MM.1S (cell line): ENCODE measurements around the gene TMEM250.

Source experiments
- DNase-seq: peaks from one replicate; pipeline ENCODE4 v3.0.0-alpha.2; 2015
- H2AFZ ChIP-seq: fragments of 300-600 bp; sonication (generic); 2 replicates; pipeline ENCODE4 v1.6.0; 2016; ENCODE audit warnings: antibody characterized with exemption, low read length
- H3F3A ChIP-seq: fragments of 300-600 bp; sonication (generic); 2 replicates; pipeline ENCODE4 v1.6.1; 2016; ENCODE audit warnings: mild to moderate bottlenecking, antibody characterized with exemption, low read length, moderate library complexity, mixed read lengths; ENCODE audit not compliant: insufficient read depth
- H3K27ac ChIP-seq: fragments of 300-600 bp; sonication (generic); 2 replicates; pipeline ENCODE4 v1.5.1; 2016; ENCODE audit warnings: mild to moderate bottlenecking, low read length
- H3K27me3 ChIP-seq: fragments of 300-600 bp; sonication (generic); replicated peaks from 2 replicates; pipeline ENCODE4 v1.6.0; 2016; ENCODE audit warnings: low read length; ENCODE audit not compliant: insufficient read depth
- H3K36me3 ChIP-seq: fragments of 300-600 bp; sonication (generic); replicated peaks from 2 replicates; pipeline ENCODE4 v1.6.1; 2016; ENCODE audit warnings: mild to moderate bottlenecking, low read length, mixed read lengths; ENCODE audit not compliant: insufficient read depth
- H3K4me1 ChIP-seq: fragments of 300-600 bp; sonication (generic); 2 replicates; pipeline ENCODE4 v1.6.1; 2016; ENCODE audit warnings: low read length, mixed read lengths
- H3K4me2 ChIP-seq: fragments of 300-600 bp; sonication (generic); 2 replicates; pipeline ENCODE4 v1.6.0; 2016; ENCODE audit warnings: low read depth, low read length
- H3K4me3 ChIP-seq: fragments of 300-600 bp; sonication (generic); 2 replicates; pipeline ENCODE4 v1.5.1; 2016; ENCODE audit warnings: low read length, mixed read lengths
- H3K79me2 ChIP-seq: fragments of 300-600 bp; sonication (generic); 2 replicates; pipeline ENCODE4 v1.6.1; 2016; ENCODE audit warnings: mixed run types, low read length, mixed read lengths
- H3K9ac ChIP-seq: fragments of 300-600 bp; sonication (generic); 2 replicates; pipeline ENCODE4 v1.6.1; 2016; ENCODE audit warnings: low read length, mixed read lengths
- H3K9me2 ChIP-seq: fragments of 300-600 bp; sonication (generic); replicated peaks from 2 replicates; pipeline ENCODE4 v1.6.1; 2016; ENCODE audit warnings: mild to moderate bottlenecking, low read length, mixed read lengths; ENCODE audit not compliant: insufficient read depth
- H3K9me3 ChIP-seq: fragments of 300-600 bp; sonication (generic); replicated peaks from 2 replicates; pipeline ENCODE4 v1.6.1; 2016; ENCODE audit warnings: mild to moderate bottlenecking, low read length, mixed read lengths; ENCODE audit not compliant: insufficient read depth
- H4K20me1 ChIP-seq: fragments of 300-600 bp; sonication (generic); 2 replicates; pipeline ENCODE4 v1.6.1; 2016; ENCODE audit warnings: mild to moderate bottlenecking, low read length, moderate library complexity, mixed read lengths; ENCODE audit not compliant: insufficient read depth
- EZH2 ChIP-seq: fragments of 300-600 bp; sonication (generic); optimal IDR thresholded peaks from 2 replicates; pipeline ENCODE3; 2017; ENCODE audit warnings: low read depth, mild to moderate bottlenecking, antibody characterized with exemption, low read length, mixed read lengths
- EZH2phosphoT487 ChIP-seq: fragments of 300-600 bp; sonication (generic); IDR thresholded peaks from 2 replicates; pipeline ENCODE4 v1.6.1; 2018; ENCODE audit warnings: antibody characterized with exemption, low read length
- TF ChIP-seq, protein P1 (sequence below): fragments of 300-600 bp; sonication (generic); IDR thresholded peaks from 2 replicates; pipeline ENCODE4 v1.5.1; 2016; ENCODE audit warnings: antibody characterized with exemption, low read length, mixed read lengths

TMEM250 gene

DNA sequence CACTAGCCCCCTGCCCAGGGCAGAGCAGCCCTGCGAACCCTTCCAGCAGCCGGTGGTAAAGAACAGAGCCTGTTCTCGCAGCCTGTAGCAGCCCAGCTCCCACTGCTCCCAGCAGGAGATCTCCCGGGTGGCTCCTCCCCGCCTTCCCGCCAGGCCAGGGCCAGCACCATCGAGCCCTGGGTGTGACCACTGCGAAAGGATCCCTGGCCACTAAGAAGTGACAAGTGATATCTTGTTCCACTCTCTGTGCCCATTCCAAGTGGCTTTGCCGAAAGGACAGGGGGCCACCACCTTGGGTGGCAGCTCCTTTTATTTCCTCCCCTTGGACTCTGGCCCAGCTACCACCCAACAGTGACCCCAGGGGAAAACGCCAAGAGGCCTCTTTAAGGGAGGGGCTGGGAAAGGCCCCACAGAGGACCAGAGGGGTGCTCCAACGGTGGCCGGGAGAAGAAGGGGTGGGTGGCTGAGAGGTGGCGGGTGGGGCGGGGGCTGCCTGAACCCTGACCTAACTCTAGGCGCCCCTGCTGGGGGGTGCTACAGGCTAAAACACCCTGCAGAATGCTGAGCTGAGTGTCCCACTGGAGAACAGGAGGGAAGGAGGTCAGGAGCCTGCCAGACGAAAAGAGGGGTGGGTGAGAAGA is 25.2 kb downstream of the TMEM250 start:
- H3K9me3 ChIP-seq: no peaks in the 10 kb centered on the region
- TF ChIP-seq, protein P1, sequence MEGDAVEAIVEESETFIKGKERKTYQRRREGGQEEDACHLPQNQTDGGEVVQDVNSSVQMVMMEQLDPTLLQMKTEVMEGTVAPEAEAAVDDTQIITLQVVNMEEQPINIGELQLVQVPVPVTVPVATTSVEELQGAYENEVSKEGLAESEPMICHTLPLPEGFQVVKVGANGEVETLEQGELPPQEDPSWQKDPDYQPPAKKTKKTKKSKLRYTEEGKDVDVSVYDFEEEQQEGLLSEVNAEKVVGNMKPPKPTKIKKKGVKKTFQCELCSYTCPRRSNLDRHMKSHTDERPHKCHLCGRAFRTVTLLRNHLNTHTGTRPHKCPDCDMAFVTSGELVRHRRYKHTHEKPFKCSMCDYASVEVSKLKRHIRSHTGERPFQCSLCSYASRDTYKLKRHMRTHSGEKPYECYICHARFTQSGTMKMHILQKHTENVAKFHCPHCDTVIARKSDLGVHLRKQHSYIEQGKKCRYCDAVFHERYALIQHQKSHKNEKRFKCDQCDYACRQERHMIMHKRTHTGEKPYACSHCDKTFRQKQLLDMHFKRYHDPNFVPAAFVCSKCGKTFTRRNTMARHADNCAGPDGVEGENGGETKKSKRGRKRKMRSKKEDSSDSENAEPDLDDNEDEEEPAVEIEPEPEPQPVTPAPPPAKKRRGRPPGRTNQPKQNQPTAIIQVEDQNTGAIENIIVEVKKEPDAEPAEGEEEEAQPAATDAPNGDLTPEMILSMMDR: no peak
- no peak for TF ChIP-seq EZH2phosphoT487
- no peak for TF ChIP-seq EZH2
- H3K4me1 ChIP-seq: no peaks in the 10 kb centered on the region
- H2AFZ ChIP-seq: no peak overlapping the region
- no peaks in the 10 kb centered on the region for H3K9me2 ChIP-seq
- H3K27ac ChIP-seq: no peak overlapping the region
- H4K20me1 ChIP-seq: no peaks in the 10 kb centered on the region
- no peak overlapping the region for H3K9ac ChIP-seq
- no peaks in the 10 kb centered on the region for H3K36me3 ChIP-seq
- H3K27me3 ChIP-seq: peaks cover 87% of the 10 kb centered on the region
- no peak overlapping the region for H3K4me2 ChIP-seq
- no peaks in the 10 kb centered on the region for H3F3A ChIP-seq
- no peak for DNase-seq
- H3K79me2 ChIP-seq: no peaks in the 10 kb centered on the region
- H3K4me3 ChIP-seq: no peak overlapping the region

DNA sequence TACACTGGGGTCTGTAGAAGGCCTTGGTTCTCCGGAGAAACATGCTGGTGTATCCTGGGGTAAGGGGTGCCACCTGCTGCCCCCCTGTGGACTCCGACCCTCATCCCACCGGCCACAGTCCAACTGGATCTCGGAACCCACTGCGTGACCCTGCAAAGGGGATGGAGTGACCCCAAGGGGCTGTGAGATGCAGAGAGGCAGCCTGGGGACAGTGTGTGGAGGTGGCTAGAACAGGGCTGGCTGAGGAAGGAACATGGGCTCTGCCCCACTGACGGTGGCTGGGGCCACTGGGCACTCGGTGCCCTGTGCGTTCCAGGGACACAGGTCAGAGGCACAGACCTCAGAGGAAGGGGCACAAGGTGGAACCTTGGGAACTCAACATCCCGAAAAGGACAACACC is 25.9 kb downstream of the TMEM250 start:
- no peak for DNase-seq
- Histone ChIP-seq H3K79me2 (no peaks in the 10 kb centered on the region), H2AFZ (no peak overlapping the region), H3K4me1 (no peaks in the 10 kb centered on the region), H3F3A (no peaks in the 10 kb centered on the region), H3K36me3 (no peaks in the 10 kb centered on the region), H3K9me3 (no peaks in the 10 kb centered on the region), H3K9me2 (no peaks in the 10 kb centered on the region), H3K27me3 (peaks cover 88% of the 10 kb centered on the region), H3K9ac (no peak overlapping the region), H3K4me3 (no peak overlapping the region), H3K4me2 (no peak overlapping the region), H4K20me1 (no peaks in the 10 kb centered on the region), H3K27ac (no peak overlapping the region)
- TF ChIP-seq EZH2phosphoT487 (no peak), EZH2 (no peak)
- TF ChIP-seq, protein P1: no peak

DNA sequence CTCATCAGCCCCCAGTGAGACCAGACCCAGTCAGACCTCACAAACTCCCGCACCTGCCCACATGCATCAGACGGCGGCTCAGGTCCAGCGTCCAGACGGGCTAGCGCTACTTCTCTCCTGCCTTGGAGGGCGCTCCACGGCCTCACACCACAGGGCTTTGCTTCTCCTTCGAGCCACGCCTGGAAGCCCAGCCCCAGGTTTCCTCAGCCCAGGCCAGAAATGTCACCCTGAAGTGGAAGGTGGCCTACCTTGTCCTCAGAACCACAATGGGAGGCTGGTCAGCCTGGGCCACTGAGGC is 26.4 kb downstream of the TMEM250 start:
- no peak for DNase-seq
- H3K27me3 ChIP-seq: peaks cover 88% of the 10 kb centered on the region
- TF ChIP-seq EZH2phosphoT487 (no peak), EZH2 (no peak)
- TF ChIP-seq, protein P1: no peak
- no peaks in the 10 kb centered on the region for H3K9me3 ChIP-seq
- H3K4me1 ChIP-seq: no peaks in the 10 kb centered on the region
- no peak overlapping the region for H3K4me2 ChIP-seq
- H3F3A ChIP-seq: no peaks in the 10 kb centered on the region
- H3K79me2 ChIP-seq: no peaks in the 10 kb centered on the region
- no peaks in the 10 kb centered on the region for H3K9me2 ChIP-seq
- H3K36me3 ChIP-seq: no peaks in the 10 kb centered on the region
- no peak overlapping the region for H3K9ac ChIP-seq
- no peak overlapping the region for H3K27ac ChIP-seq
- H2AFZ ChIP-seq: no peak overlapping the region
- no peaks in the 10 kb centered on the region for H4K20me1 ChIP-seq
- no peak overlapping the region for H3K4me3 ChIP-seq
